HL-60 (cell line): Measurements from ENCODE around the gene HLA-C.

Experiments used
- POLR2AphosphoS5 ChIP-seq: IDR thresholded peaks from 2 replicates; pipeline ENCODE4 v1.6.1; 2012; ENCODE audit warnings: low read depth
- REST ChIP-seq: IDR thresholded peaks from 2 replicates; pipeline ENCODE4 v1.6.1; 2012; ENCODE audit warnings: low read depth; ENCODE audit not compliant: insufficient replicate concordance
- TF ChIP-seq, protein P1 (sequence below): IDR thresholded peaks from one replicate; pipeline ENCODE4 v1.5.1; 2011; ENCODE audit warnings: low read length, control low read depth, inconsistent platforms; ENCODE audit not compliant: insufficient read depth

DNA sequence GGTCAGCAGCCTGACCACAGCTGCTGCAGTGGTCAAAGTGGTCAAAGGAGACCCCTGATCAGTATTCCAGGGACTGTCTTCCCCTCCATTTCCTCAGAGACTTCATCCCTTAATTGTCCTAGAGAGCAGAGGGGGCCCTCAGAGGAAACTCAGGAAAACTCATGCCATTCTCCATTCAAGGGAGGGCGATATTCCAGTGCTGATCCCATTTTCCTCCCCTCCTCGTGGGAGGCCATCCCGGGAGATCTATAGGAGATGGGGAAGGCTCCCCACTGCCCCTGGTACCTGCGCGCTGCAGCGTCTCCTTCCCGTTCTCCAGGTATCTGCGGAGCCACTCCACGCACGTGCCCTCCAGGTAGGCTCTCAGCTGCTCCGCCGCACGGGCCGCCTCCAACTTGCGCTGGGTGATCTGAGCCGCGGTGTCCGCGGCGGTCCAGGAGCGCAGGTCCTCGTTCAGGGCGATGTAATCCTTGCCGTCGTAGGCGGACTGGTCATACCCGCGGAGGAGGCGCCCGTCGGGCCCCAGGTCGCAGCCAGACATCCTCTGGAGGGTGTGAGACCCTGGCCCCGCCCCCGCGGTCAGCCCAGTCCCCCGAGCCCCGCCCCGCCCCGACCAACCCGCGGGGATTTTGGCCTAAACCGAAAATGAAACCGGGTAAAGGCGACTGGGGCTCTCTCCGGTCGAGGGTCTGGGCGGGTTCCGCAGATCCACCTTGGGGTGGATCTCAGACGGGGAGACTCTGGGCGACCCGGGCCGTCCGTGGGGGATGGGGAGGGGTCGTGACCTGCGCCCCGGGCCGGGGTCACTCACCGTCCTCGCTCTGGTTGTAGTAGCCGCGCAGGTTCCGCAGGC lies 878 bp downstream of the HLA-C start:
- TF ChIP-seq, protein P1, sequence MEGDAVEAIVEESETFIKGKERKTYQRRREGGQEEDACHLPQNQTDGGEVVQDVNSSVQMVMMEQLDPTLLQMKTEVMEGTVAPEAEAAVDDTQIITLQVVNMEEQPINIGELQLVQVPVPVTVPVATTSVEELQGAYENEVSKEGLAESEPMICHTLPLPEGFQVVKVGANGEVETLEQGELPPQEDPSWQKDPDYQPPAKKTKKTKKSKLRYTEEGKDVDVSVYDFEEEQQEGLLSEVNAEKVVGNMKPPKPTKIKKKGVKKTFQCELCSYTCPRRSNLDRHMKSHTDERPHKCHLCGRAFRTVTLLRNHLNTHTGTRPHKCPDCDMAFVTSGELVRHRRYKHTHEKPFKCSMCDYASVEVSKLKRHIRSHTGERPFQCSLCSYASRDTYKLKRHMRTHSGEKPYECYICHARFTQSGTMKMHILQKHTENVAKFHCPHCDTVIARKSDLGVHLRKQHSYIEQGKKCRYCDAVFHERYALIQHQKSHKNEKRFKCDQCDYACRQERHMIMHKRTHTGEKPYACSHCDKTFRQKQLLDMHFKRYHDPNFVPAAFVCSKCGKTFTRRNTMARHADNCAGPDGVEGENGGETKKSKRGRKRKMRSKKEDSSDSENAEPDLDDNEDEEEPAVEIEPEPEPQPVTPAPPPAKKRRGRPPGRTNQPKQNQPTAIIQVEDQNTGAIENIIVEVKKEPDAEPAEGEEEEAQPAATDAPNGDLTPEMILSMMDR: no peak
- no peak for TF ChIP-seq POLR2AphosphoS5
- TF ChIP-seq REST: no peak
